ENCODE measurements around the gene RILP.
A peak's percentile ranks its signal among the peaks of the same experiment; 100 is the strongest.
"Not testable (repeated sequence)": the region's sequence is repeated elsewhere in the genome, so short reads cannot be mapped to it uniquely, and the experiment has no call there.

The RILP gene

GRCh38 chr17:1649844-1650501 is at the start of gene RILP:
RILP (minus strand) TSS chr17:1649866; CDS start chr17:1649804, 62 bp downstream.
- DNase-seq: no peak

- no peak for DNase-seq
Measured at GRCh38 chr17:1697681-1698080, 48.0 kb upstream of the RILP start.

GRCh38 chr17:1695365-1695764 is 45.7 kb upstream of the RILP start:
- DNase-seq: no peak

- DNase-seq: no peak
Measured at GRCh38 chr17:1693339-1693738, 43.7 kb upstream of the RILP start.

- no peak for DNase-seq
Measured at GRCh38 chr17:1690544-1691221, 41.0 kb upstream of the RILP start.

- DNase-seq: not testable (repeated sequence)
Measured at GRCh38 chr17:1688405-1688804, 38.7 kb upstream of the RILP start.

GRCh38 chr17:1686086-1686485 is 36.4 kb upstream of the RILP start:
- DNase-seq: no peak

- DNase-seq: peak; percentile 98 to 99
Measured at GRCh38 chr17:1684378-1685189, 34.9 kb upstream of the RILP start, which contains the start of gene PRPF8. PRPF8 (minus strand) TSS chr17:1684867; CDS start chr17:1684571, 296 bp downstream.

GRCh38 chr17:1683459-1683858 is 33.8 kb upstream of the RILP start:
- no peak for DNase-seq

- DNase-seq: no peak
Measured at GRCh38 chr17:1676401-1676800, 26.7 kb upstream of the RILP start.

- peak in 1 of 2 donors; percentile 28 for DNase-seq
Measured at GRCh38 chr17:1673041-1673785, 23.5 kb upstream of the RILP start.

GRCh38 chr17:1663934-1664333 is 14.3 kb upstream of the RILP start:
- not testable (repeated sequence) for DNase-seq

- no peak for DNase-seq
Measured at GRCh38 chr17:1661045-1661444, 11.4 kb upstream of the RILP start.

- DNase-seq: no peak
Measured at GRCh38 chr17:1658100-1658499, 8.4 kb upstream of the RILP start.

GRCh38 chr17:1653735-1654134 is 4.1 kb upstream of the RILP start:
- no peak for DNase-seq

- not testable (repeated sequence) for DNase-seq
Measured at GRCh38 chr17:1652794-1653193, 3.1 kb upstream of the RILP start.

GRCh38 chr17:1651559-1651844 is 1.8 kb upstream of the RILP start:
- DNase-seq: no peak

GRCh38 chr17:1650731-1651558 is 1.3 kb upstream of the RILP start:
- no peak for DNase-seq

- peak; percentile 94 to 96 for DNase-seq
Measured at GRCh38 chr17:1648963-1649843, 463 bp downstream of the RILP start.

- no peak for DNase-seq
Measured at GRCh38 chr17:1648173-1648962, 1.3 kb downstream of the RILP start.
